Transverse colon (tissue), 4 donors: ENCODE data around the gene KCNJ6. TPM values are rescaled to one million over a fixed set of nuclear protein-coding genes. Genes with fewer than 3 reads are reported as not detected.

Experiments
- DNase-seq: peaks from one replicate; pipeline ENCODE4 v3.0.0-alpha.2; 2019
- H3K27ac ChIP-seq, 4 donors: fragments of 200-600 bp; sonication (generic); 2 replicates each; pipeline ENCODE4 v1.5.1; 2016 to 2018; ENCODE audit warnings: inconsistent platforms in 4 of 4
- H3K27me3 ChIP-seq: fragments of 200-600 bp; sonication (generic); 2 replicates; pipeline ENCODE4 v1.5.1; 2017; ENCODE audit warnings: inconsistent platforms
- H3K36me3 ChIP-seq, 4 donors: fragments of 200-600 bp; sonication (generic); 2 replicates each; pipeline ENCODE4 v1.5.1; 2017 to 2019; ENCODE audit warnings: inconsistent platforms in 4 of 4
- H3K4me1 ChIP-seq, 4 donors: fragments of 200-600 bp; sonication (generic); 2 replicates each; pipeline ENCODE4 v1.5.1; 2017 to 2020; ENCODE audit warnings: inconsistent platforms in 4 of 4
- H3K4me3 ChIP-seq, 4 donors: fragments of 200-600 bp; sonication (generic); 1 replicate in 1 of 4; 2 replicates in 3 of 4; pipeline versions ENCODE4 v1.5.1 to v1.6.1; 2017 to 2019; ENCODE audit warnings: inconsistent platforms in 4 of 4
- H3K9me3 ChIP-seq, 2 donors: fragments of 200-600 bp; sonication (generic); 2 replicates each; pipeline ENCODE4 v1.5.1; 2017 to 2019; ENCODE audit warnings: inconsistent platforms in 2 of 2
- CTCF ChIP-seq, 5 experiments: fragments of 200-600 bp in 3 of 5; fragments of 450-650 bp in 2 of 5; sonication (generic) in 3 of 5; IDR thresholded peaks; 1 replicate in 2 of 5; 2 replicates in 3 of 5; pipeline ENCODE4 v1.5.1; 2016 to 2017; ENCODE audit warnings: antibody characterized with exemption in 5 of 5, inconsistent platforms in 3 of 5, mild to moderate bottlenecking in 2 of 5, moderate library complexity in 1 of 5
- EP300 ChIP-seq: sonication (generic); formaldehyde crosslinking; IDR thresholded peaks from one replicate; pipeline ENCODE4 v1.6.1; 2017; ENCODE audit warnings: antibody characterized with exemption, low read depth
- POLR2A ChIP-seq: fragments of 450-650 bp; IDR thresholded peaks from one replicate; pipeline ENCODE4 v1.6.1; 2016; ENCODE audit warnings: antibody characterized with exemption, mild to moderate bottlenecking, moderate library complexity
- POLR2AphosphoS5 ChIP-seq, 3 donors: sonication (generic); formaldehyde crosslinking; IDR thresholded peaks; one replicate each; pipeline ENCODE4 v1.6.1; 2016; ENCODE audit warnings: antibody characterized with exemption in 3 of 3
- WGBS, 2 donors: methylation state at CpG; one replicate each; pipeline ENCODE4 v1.1.5; 2018; ENCODE audit warnings: low coverage in 1 of 2; 5-methylcytosine and 5-hydroxymethylcytosine counted together
- in situ Hi-C, 4 donors: fragments of 200-750 bp; cut with MboI; loops; one replicate each; pipeline versions ENCODE4 v1.15.0 to v1.15.1; 2017; ENCODE audit warnings: low sequenced_read_pairs in 3 of 4, low pct_ligation_motif_present in 1 of 4, low pct_unique_long_range_greater_than_20kb in 1 of 4
- intact Hi-C: fragments of 100-400 bp; cut with DNase I; formaldehyde crosslinking; loops from one replicate; pipeline ENCODE4 v1.15.1; 2023; ENCODE audit warnings: low total_unique reads
- total RNA-seq, 4 donors: library from RNA; depleted of rRNA; stranded (reverse); fragments of >200 nt; gene quantifications; one replicate each; pipeline ENCODE4 v1.1.0, GENCODE V29; 2016

Gene KCNJ6
- total RNA-seq, 4 donors from 2014 or later = 0.14 to 0.16 TPM; not detected in 2

- in situ Hi-C loops = no loop called here
- intact Hi-C loops = no loop called here
- no peak for TF ChIP-seq CTCF (IDR thresholded peaks at IDR 0.05)
- no peak for TF ChIP-seq EP300
- TF ChIP-seq POLR2A = no peak
- TF ChIP-seq POLR2AphosphoS5 (IDR thresholded peaks at IDR 0.05) = no peak
- no peaks in the 10 kb centered on the region for H3K36me3 ChIP-seq
- no peaks in the 10 kb centered on the region for H3K9me3 ChIP-seq
- H3K27ac ChIP-seq = no peak overlapping the region
- H3K27me3 ChIP-seq = peaks cover 5% of the 10 kb centered on the region
- WGBS, 2 donors = 70 to 86% methylated on average over 2 to 6 of the region's 6 CpGs
- no peaks in the 10 kb centered on the region for H3K4me1 ChIP-seq
- H3K4me3 ChIP-seq = no peak overlapping the region
- DNase-seq = no peak
Measured at GRCh38 chr21:37888659-37889058, 27.6 kb downstream of the KCNJ6 start.

GRCh38 chr21:37886726-37887299 is 29.4 kb downstream of the KCNJ6 start:
- intact Hi-C loops = no loop called here
- Histone ChIP-seq H3K36me3 (no peaks in the 10 kb centered on the region), H3K27ac (no peak overlapping the region), H3K27me3 (peaks cover 5% of the 10 kb centered on the region), H3K4me3 (no peak overlapping the region), H3K4me1 (no peaks in the 10 kb centered on the region), H3K9me3 (no peaks in the 10 kb centered on the region)
- in situ Hi-C loops = no loop called here
- WGBS, 2 donors = 46 to 55% methylated on average over 2 to 3 of the region's 3 CpGs
- DNase-seq = no peak
- TF ChIP-seq EP300 (no peak), POLR2A (no peak), CTCF (IDR thresholded peaks at IDR 0.05) (no peak), POLR2AphosphoS5 (IDR thresholded peaks at IDR 0.05) (no peak)

DNA sequence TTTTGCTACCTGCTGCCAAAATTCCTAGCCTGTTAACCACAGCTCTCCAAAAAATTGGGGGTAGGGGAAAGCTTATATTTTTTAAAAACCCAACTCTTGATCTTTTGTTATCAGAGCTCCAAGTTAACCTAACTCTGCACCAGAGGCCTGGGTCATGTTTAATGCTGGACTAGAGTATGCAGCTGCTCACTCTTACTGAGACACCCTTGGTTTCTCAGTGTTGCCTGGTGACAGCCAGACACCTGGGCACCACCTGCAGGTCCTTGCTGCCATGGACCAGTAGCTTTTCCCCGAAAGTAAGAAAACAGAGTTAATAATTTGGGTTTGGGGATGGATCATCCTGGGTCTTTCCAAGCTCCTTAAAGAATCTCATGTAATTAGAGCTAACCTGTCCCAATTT is 30.1 kb downstream of the KCNJ6 start:
- Histone ChIP-seq H3K4me3 (no peak overlapping the region), H3K36me3 (no peaks in the 10 kb centered on the region), H3K27me3 (peaks cover 5% of the 10 kb centered on the region), H3K9me3 (no peaks in the 10 kb centered on the region), H3K27ac (no peak overlapping the region), H3K4me1 (no peaks in the 10 kb centered on the region)
- in situ Hi-C loops (no loop called here), intact Hi-C loops (no loop called here)
- no peak for TF ChIP-seq POLR2A
- TF ChIP-seq CTCF (IDR thresholded peaks at IDR 0.05) = no peak
- no peak for TF ChIP-seq EP300
- TF ChIP-seq POLR2AphosphoS5 (IDR thresholded peaks at IDR 0.05) = no peak
- no peak for DNase-seq
- WGBS, 2 donors = 72% methylated on average over 1 of the region's 1 CpG; no CpG with 5 or more reads in 1 of the 2 donors

DNA sequence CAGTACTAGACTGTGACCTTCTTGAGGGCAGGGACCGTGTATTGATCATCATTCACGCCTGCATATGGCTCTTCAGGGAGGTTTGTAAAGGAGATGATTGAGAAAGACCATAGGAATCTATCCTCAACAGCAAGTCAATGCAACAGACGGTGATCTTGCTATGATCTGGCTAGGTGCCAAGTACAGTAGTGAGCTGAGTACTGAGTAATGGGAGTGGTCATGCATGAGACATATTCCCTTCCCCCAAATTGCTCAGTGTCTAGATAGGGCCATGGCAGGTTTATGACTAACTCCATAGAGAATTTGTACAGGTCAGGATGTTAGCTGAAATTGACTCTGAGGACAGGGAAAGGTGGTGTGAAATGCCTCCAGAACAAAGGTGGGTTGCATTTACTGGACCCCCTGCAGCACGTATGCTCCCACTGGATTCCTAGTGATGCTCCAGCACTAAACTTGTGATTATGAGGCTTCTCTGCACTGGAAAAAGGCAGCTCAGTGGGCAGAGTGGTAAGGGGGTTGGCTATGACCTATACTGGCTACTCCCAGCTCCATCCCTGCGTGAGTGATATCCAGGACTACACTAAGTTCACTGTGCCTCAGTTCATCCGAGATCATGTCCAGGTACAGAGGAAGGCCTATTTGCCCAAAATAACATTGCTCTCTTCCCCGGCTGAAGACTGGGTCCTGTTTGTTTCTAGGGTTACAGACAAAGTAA is 37.2 kb downstream of the KCNJ6 start:
- intact Hi-C loops (no loop called here), in situ Hi-C loops (no loop called here)
- Histone ChIP-seq H3K36me3 (no peaks in the 10 kb centered on the region), H3K27me3 (peaks cover 12% of the 10 kb centered on the region), H3K9me3 (no peaks in the 10 kb centered on the region), H3K4me1 (no peaks in the 10 kb centered on the region), H3K4me3 (no peak overlapping the region), H3K27ac (no peak overlapping the region)
- TF ChIP-seq POLR2A (no peak), CTCF (IDR thresholded peaks at IDR 0.05) (no peak), POLR2AphosphoS5 (IDR thresholded peaks at IDR 0.05) (no peak), EP300 (no peak)
- 46 to 70% methylated on average over 2 to 7 of the region's 7 CpGs for WGBS, 2 donors
- DNase-seq = no peak
